Aorta (tissue), 5 donors: ENCODE measurements around the gene RND1. TPM values are rescaled to one million over a fixed set of nuclear protein-coding genes. Genes with fewer than 3 reads are reported as not detected.

Source experiments
- ATAC-seq: fragments of 200-7000 bp; cut with Tn5 transposase; one replicate; pipeline ENCODE4 v1.9.1; 2022; ENCODE audit warnings: moderate library complexity; ENCODE audit not compliant: low FRiP score
- DNase-seq, 2 donors: peaks; one replicate each; pipeline ENCODE4 v3.0.0-alpha.2; 2020
- H3K27ac ChIP-seq, 2 donors: one replicate each; pipeline ENCODE4 v1.5.1; 2013; ENCODE audit warnings: low read length in 2 of 2, mild to moderate bottlenecking in 2 of 2, moderate library complexity in 2 of 2, control low read depth in 1 of 2, inconsistent platforms in 1 of 2, low read depth in 1 of 2
- H3K27me3 ChIP-seq, 2 donors: one replicate each; pipeline ENCODE4 v1.6.1; 2013; ENCODE audit warnings: control low read depth in 1 of 2, low read length in 1 of 2, mild to moderate bottlenecking in 1 of 2, moderate library complexity in 1 of 2; ENCODE audit not compliant: insufficient read depth in 2 of 2, control insufficient read depth in 1 of 2
- H3K36me3 ChIP-seq, 2 donors: one replicate each; pipeline ENCODE4 v1.6.1; 2013; ENCODE audit warnings: control low read depth in 1 of 2, low read length in 1 of 2, mild to moderate bottlenecking in 1 of 2; ENCODE audit not compliant: insufficient read depth in 2 of 2, control insufficient read depth in 1 of 2
- H3K4me1 ChIP-seq, 2 donors: one replicate each; pipeline ENCODE4 v1.6.1; 2013; ENCODE audit warnings: low read length in 2 of 2, control low read depth in 1 of 2, mild to moderate bottlenecking in 1 of 2, moderate library complexity in 1 of 2; ENCODE audit not compliant: insufficient read depth in 2 of 2, control insufficient read depth in 1 of 2
- H3K4me3 ChIP-seq, 2 donors: one replicate each; pipeline ENCODE4 v1.5.1; 2013; ENCODE audit warnings: low read length in 2 of 2, control low read depth in 1 of 2, mild to moderate bottlenecking in 1 of 2
- H3K9me3 ChIP-seq: one replicate; pipeline ENCODE4 v1.6.1; 2013; ENCODE audit warnings: mild to moderate bottlenecking, low read length; ENCODE audit not compliant: control insufficient read depth
- WGBS, 2 donors: extraction: QIAGEN DNeasy Blood & Tissue Kit; methylation state at CpG; one replicate each; pipeline ENCODE4 v1.1.7; 2013; 5-methylcytosine and 5-hydroxymethylcytosine counted together
- intact Hi-C, 2 donors: fragments of 100-400 bp; cut with DNase I; formaldehyde crosslinking; loops; one replicate each; pipeline versions ENCODE4 v1.14.2 to v1.15.0; 2022
- polyA plus RNA-seq, 2 donors: library from polyadenylated mRNA; stranded (reverse); fragments of 200-250 nt; gene quantifications; one replicate each; pipeline ENCODE4 v1.2.3, GENCODE V29; 2013
- total RNA-seq, 2 donors: library from RNA; stranded (reverse); fragmentation: NEBNext Ultra II Directional; extraction: Animal tissue kit (Norgen Biotek cat#: 25700); gene quantifications; one replicate each; pipeline ENCODE4 v1.2.1, GENCODE V29; 2021
- donor health status: healthy with polysubstance abuse.
- donor health status: Bipolar disorder and iron deficiency.
- donor health status: DM: no; HTN: no; CAD: no.
- donor health status: DM: no; HTN: no; CAD: no.
- donor health status: DM: yes; HTN: yes; CAD: no.

The RND1 gene
- total and polyA plus RNA-seq, 4 donors: 0.56 to 3.7 (median 2.3) TPM

- Histone ChIP-seq H3K27me3 (no peaks in the 10 kb centered on the region), H3K9me3 (no peaks in the 10 kb centered on the region), H3K4me3 (no peak overlapping the region), H3K36me3 (no peaks in the 10 kb centered on the region), H3K27ac (peak overlapping the region in 1 of 2 donors; percentile 4), H3K4me1 (no peaks in the 10 kb centered on the region)
- intact Hi-C loops: no loop called here
- WGBS, 2 donors: 76% methylated on average over 5 of the region's 5 CpGs
- ATAC-seq (no peak), DNase-seq (no peak)
These were observed 54.1 kb downstream of the RND1 start for GRCh38 chr12:48811437-48812090.

GRCh38 chr12:48810903-48811431 is 54.7 kb downstream of the RND1 start:
- WGBS, 2 donors: 42 to 51% methylated on average over 5 of the region's 5 CpGs

GRCh38 chr12:48807981-48808380 is 57.7 kb downstream of the RND1 start:
- Histone ChIP-seq H3K27ac (no peak overlapping the region), H3K9me3 (no peaks in the 10 kb centered on the region), H3K4me1 (no peaks in the 10 kb centered on the region), H3K4me3 (no peak overlapping the region), H3K36me3 (no peaks in the 10 kb centered on the region), H3K27me3 (no peaks in the 10 kb centered on the region)
- ATAC-seq: no peak
- intact Hi-C loops: no loop called here
- DNase-seq: no peak
- WGBS, 2 donors: 91 to 93% methylated on average over 3 of the region's 3 CpGs

More at GRCh38 chr12:48810903-48811431, 54.7 kb downstream of the RND1 start:
- Histone ChIP-seq H3K27me3 (no peaks in the 10 kb centered on the region), H3K4me1 (no peaks in the 10 kb centered on the region), H3K27ac (peak overlapping the region in 1 of 2 donors; percentile 8), H3K9me3 (no peaks in the 10 kb centered on the region), H3K4me3 (no peak overlapping the region), H3K36me3 (no peaks in the 10 kb centered on the region)
- intact Hi-C loops: no loop called here
- DNase-seq (no peak), ATAC-seq (no peak)

Other genes starting within 250 kb of the RND1 start
- 10 to 100 TPM; 23.4 to 25.6 TPM for gene KANSL2, start 183.6 kb downstream of the RND1 start, total RNA-seq
- 10 to 100 TPM; 18.7 to 31.0 TPM for gene KANSL2, start 183.6 kb downstream of the RND1 start, polyA plus RNA-seq
- 10 to 100 TPM; 36.7 to 42.0 TPM for gene CCNT1, start 149.2 kb downstream of the RND1 start, total RNA-seq
- gene CCNT1, start 149.2 kb downstream of the RND1 start, polyA plus RNA-seq: 1 to 10 TPM; 3.9 to 7.4 TPM
- 10 to 100 TPM; 85.1 to 89.7 TPM for gene ADCY6, start 76.8 kb downstream of the RND1 start, total RNA-seq
- gene ADCY6, start 76.8 kb downstream of the RND1 start, polyA plus RNA-seq: 10 to 100 TPM; 12.9 to 67.5 TPM
- 10 to 100 TPM; 20.5 to 30.8 TPM for gene CACNB3, start 47.4 kb downstream of the RND1 start, total RNA-seq
- 10 to 100 TPM in 1 of 2 donors, 1 to 10 TPM in 1; 7.3 to 39.3 TPM for gene CACNB3, start 47.4 kb downstream of the RND1 start, polyA plus RNA-seq
- gene DDX23, start 13.7 kb downstream of the RND1 start, total RNA-seq: 10 to 100 TPM; 52.2 to 77.2 TPM
- gene DDX23, start 13.7 kb downstream of the RND1 start, polyA plus RNA-seq: 10 to 100 TPM; 25.9 to 48.1 TPM
- 10 to 100 TPM; 35.7 to 41.4 TPM for gene FKBP11, start 59.6 kb upstream of the RND1 start, total RNA-seq
- gene FKBP11, start 59.6 kb upstream of the RND1 start, polyA plus RNA-seq: 10 to 100 TPM; 14.3 to 51.3 TPM
- 100 to 1,000 TPM; 153 to 155 TPM for gene ARF3, start 91.6 kb upstream of the RND1 start, total RNA-seq
- 10 to 100 TPM; 65.3 to 65.5 TPM for gene ARF3, start 91.6 kb upstream of the RND1 start, polyA plus RNA-seq
- gene WNT10B, start 105.9 kb upstream of the RND1 start, total RNA-seq: 1 to 10 TPM in 1 of 2 donors, under 1 TPM in 1; 0.55 to 4.9 TPM
- not detected for gene WNT10B, start 105.9 kb upstream of the RND1 start, polyA plus RNA-seq
- gene WNT1, start 112.5 kb upstream of the RND1 start, total RNA-seq: not detected
- not detected for gene WNT1, start 112.5 kb upstream of the RND1 start, polyA plus RNA-seq
- under 1 TPM in 1 of 2 donors, not detected in 1; 0.10 TPM for gene DDN, start 133.5 kb upstream of the RND1 start, total RNA-seq
- gene DDN, start 133.5 kb upstream of the RND1 start, polyA plus RNA-seq: under 1 TPM in 1 of 2 donors, not detected in 1; 0.50 TPM
- 10 to 100 TPM; 44.8 to 50.6 TPM for gene PRKAG1, start 152.9 kb upstream of the RND1 start, total RNA-seq
- gene PRKAG1, start 152.9 kb upstream of the RND1 start, polyA plus RNA-seq: 10 to 100 TPM; 48.0 to 57.1 TPM
- gene KMT2D, start 194.9 kb upstream of the RND1 start, total RNA-seq: 10 to 100 TPM; 88.6 to 97.4 TPM
- gene KMT2D, start 194.9 kb upstream of the RND1 start, polyA plus RNA-seq: 10 to 100 TPM; 11.5 to 14.4 TPM
- gene RHEBL1, start 204.1 kb upstream of the RND1 start, total RNA-seq: 1 to 10 TPM in 1 of 2 donors, under 1 TPM in 1; 0.55 to 1.1 TPM
- 1 to 10 TPM; 1.3 to 2.4 TPM for gene RHEBL1, start 204.1 kb upstream of the RND1 start, polyA plus RNA-seq
- 1 to 10 TPM; 1.3 to 3.6 TPM for gene DHH, start 228.9 kb upstream of the RND1 start, total RNA-seq
- gene DHH, start 228.9 kb upstream of the RND1 start, polyA plus RNA-seq: under 1 TPM in 1 of 2 donors, not detected in 1; 0.33 TPM
- 100 to 1,000 TPM in 1 of 2 donors, 10 to 100 TPM in 1; 69.2 to 104 TPM for gene LMBR1L, start 245.0 kb upstream of the RND1 start, total RNA-seq
- 100 to 1,000 TPM in 1 of 2 donors, 1 to 10 TPM in 1; 5.6 to 160 TPM for gene LMBR1L, start 245.0 kb upstream of the RND1 start, polyA plus RNA-seq